Measurements from ENCODE around the gene PTPN7.

PTPN7 gene

DNA sequence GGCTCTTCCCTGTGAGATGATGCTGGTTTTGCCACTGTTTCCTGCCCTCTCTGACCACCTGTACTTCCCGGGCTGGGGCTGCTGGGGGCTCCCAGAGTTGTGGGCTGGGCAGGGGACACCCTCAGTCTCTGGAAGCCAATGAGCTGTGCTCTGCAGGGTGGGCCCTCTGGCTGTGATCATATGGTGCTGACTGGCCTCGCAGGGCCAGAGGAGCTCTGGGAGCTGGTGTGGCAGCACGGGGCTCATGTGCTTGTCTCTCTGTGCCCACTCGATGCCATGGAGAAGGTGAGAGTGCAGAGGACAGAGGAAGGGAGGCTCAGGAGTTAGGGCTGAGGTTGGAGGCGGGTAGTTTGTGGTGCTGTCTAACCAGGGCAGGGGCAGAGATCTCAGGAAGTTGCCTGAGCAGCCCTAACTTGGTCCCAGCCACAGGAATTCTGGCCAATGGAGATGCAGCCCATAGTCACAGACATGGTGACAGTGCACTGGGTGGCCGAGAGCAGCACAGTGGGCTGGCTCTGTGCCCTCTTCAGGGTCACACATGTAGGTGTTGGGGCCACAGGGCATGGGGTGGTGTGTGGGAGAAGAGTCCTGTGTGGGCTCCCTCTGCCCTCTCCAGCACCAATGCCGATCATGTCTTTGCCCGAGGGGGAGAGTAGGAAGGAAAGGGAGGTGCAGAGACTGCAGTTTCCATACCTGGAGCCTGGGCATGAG lies 27.4 kb upstream of the PTPN7 start:
- Histone ChIP-seq H3K27me3 (peaks cover under 1% of the 10 kb centered on the region; the same call in 1 of the 2 replicates), H3K36me3 (no peaks in the 10 kb centered on the region), H3K9me3 (no peaks in the 10 kb centered on the region), H3K4me3 (ENCODE audit: low read depth, low read length) (no peak overlapping the region), H3K4me1 (no peaks in the 10 kb centered on the region)
- no peak for DNase-seq
- TF ChIP-seq CTCF (IDR thresholded peaks at IDR 0.05; ENCODE audit: low read depth, low read length), result no peak

GRCh38 chr1:202187041-202187671 lies 26.8 kb upstream of the PTPN7 start:
- no peak for DNase-seq
- H3K4me1 ChIP-seq, result no peaks in the 10 kb centered on the region
- H3K9me3 ChIP-seq, result no peaks in the 10 kb centered on the region

GRCh38 chr1:202186327-202186726 lies 25.9 kb upstream of the PTPN7 start:
- no peak for TF ChIP-seq CTCF (IDR thresholded peaks at IDR 0.05; ENCODE audit: low read depth, low read length)
- Histone ChIP-seq H3K4me3 (ENCODE audit: low read depth, low read length) (no peak overlapping the region), H3K27me3 (no peaks in the 10 kb centered on the region), H3K36me3 (no peaks in the 10 kb centered on the region), H3K9me3 (no peaks in the 10 kb centered on the region), H3K4me1 (no peaks in the 10 kb centered on the region)
- no peak for DNase-seq

More at GRCh38 chr1:202187041-202187671, 26.8 kb upstream of the PTPN7 start:
- TF ChIP-seq CTCF (IDR thresholded peaks at IDR 0.05; ENCODE audit: low read depth, low read length), result no peak
- no peaks in the 10 kb centered on the region for H3K36me3 ChIP-seq
- H3K4me3 ChIP-seq (ENCODE audit: low read depth, low read length), result no peak overlapping the region
- no peaks in the 10 kb centered on the region for H3K27me3 ChIP-seq

DNA sequence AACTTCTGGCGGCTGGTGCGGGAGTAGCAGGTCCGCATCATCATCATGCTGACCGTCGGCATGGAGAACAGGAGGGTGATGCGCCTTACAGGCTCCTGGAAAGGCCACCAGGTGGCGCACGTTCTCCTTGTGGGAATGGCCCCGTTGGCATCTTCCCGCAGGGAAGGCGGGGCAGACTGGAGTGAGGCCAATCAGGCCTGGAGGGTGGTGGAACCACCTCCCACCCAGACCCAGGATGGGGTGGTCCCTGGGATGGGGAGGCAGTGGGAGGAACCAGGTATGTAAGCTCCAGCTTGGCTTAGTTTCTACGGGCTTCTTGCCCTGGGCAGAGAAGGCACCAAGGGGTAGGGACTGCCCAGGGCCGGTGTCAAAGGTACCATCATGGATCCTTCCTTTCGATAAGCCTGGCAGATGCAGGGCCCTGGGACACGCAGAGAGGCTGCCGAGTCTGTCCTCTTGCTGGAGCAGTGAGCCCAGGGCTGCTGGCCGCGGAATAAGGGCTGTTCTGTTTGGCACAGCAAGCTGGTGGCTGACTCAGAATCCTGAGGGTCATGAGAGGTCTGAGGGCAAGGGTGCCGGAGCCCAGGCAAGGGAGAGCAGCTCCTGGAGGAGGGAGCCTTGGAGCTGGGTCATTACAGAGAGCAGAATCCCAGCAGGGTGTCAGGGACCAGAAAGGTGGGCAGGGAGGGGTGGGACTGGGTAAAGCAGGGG lies 24.5 kb upstream of the PTPN7 start:
- peak; percentile 98 for DNase-seq
- H3K9me3 ChIP-seq, result no peaks in the 10 kb centered on the region
- TF ChIP-seq CTCF (IDR thresholded peaks at IDR 0.05; ENCODE audit: low read depth, low read length), result peak; percentile 96
- H3K36me3 ChIP-seq, result no peaks in the 10 kb centered on the region
- H3K4me1 ChIP-seq, result no peaks in the 10 kb centered on the region
- H3K4me3 ChIP-seq (ENCODE audit: low read depth, low read length), result peak overlapping the region; percentile 48
- H3K27me3 ChIP-seq, result no peaks in the 10 kb centered on the region

DNA sequence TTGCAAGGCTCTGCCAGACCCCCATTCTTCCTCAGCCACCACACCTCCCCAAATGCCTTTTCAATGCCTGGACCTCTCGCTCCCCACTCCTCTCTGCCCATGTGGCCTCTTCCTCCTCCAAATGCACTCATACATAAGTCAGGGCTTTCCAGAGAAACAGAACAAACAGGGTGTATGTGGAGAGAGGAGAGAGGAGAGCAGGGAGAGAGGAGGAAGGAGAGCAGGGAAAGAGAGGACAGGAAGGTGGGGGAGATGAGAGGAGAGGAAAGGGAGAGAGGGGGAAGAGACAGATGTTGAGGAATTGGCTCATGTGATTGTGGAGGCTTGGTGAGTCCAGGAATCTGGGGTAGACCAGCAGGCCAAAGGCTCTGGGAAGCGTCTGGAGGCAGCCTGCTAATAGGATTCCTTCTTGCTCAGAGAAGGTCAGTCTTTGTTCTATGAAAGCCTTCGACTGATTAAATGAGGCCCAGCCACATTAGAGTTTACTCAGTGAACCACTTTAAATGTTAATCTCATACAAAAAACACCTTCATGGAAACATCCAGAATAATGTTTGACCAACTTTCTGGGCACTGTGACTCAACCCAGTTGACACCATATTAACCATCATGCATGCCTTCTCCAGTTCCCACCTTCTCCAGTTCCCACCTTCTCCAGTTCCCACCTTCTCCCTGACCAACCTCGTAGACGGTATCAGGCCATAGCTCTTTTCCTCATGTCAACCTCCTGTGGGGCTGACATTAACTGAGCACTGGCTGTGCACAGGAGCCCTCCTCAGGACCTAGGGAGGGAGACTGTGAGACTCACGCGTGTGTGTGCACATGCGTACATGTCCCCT lies 21.9 kb upstream of the PTPN7 start:
- no peaks in the 10 kb centered on the region for H3K27me3 ChIP-seq
- no peak for TF ChIP-seq CTCF (IDR thresholded peaks at IDR 0.05; ENCODE audit: low read depth, low read length)
- no peaks in the 10 kb centered on the region for H3K4me1 ChIP-seq
- no peak for DNase-seq
- H3K36me3 ChIP-seq, result no peaks in the 10 kb centered on the region
- H3K9me3 ChIP-seq, result no peaks in the 10 kb centered on the region
- no peak overlapping the region for H3K4me3 ChIP-seq (ENCODE audit: low read depth, low read length)

Data from BE2C (cell line).